ENCODE data around the gene HOMER2.
"Not testable (repeated sequence)": the region's sequence is repeated elsewhere in the genome, so short reads cannot be mapped to it uniquely, and the experiment has no call there.

Gene HOMER2

DNA sequence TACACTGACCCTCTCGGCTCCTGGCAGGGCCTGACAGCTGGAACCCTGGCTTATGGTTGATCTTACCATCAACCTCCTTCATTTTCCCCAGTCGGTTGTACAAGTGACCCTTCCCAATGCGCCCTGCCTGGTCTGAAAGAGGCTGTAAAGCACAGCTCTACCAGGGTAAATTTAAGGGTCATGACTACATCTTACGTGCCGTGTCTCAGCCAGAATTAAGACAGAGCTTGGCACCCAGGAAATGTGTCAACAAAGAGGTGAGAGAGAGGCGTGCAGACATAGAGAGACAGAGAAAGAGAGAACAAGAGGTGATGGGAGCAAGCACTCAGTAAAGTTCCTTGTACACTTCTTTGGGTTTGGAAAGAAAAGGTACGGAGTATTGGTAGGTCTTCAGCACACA, 28.8 kb downstream of the HOMER2 start:
- DNase-seq = no peak

DNA sequence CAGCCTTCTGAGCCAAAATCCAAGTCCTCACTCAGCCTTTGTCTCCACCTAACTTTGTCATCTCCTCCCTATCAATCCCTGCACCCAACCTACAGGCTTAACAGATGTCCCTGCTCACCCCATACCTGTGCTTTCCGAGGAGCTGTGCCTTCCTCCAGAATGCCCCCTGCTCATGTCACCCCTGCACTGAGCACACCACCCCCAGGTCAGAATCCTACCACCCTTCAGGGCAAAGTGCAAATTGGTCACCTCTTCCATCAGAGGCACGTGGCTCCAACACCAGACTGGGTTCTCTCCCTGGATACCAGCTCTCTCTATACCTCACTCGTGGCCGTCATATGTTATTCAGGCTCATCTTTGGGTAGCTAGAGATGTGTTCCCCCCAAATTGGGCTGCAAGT, 29.8 kb downstream of the HOMER2 start:
- no peak for DNase-seq

DNA sequence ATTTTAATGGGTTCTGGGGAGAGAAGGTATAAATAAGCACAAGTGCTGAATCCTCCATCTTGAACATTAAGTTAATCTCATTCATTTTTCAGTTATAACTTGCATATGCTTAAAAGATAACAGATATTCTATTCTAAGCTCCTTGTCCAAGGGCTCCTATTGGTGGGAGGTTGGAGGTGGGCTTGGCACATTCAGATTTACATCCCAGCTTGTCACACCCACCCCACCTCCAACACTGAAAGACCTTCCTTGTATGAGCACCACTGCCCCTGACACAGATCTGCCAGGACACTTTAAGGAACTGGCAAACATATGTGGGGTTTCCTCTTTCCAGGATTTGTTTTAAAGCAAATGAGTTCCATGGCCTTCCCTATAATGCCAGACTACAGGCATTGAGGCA, 30.6 kb downstream of the HOMER2 start:
- DNase-seq = no peak

DNA sequence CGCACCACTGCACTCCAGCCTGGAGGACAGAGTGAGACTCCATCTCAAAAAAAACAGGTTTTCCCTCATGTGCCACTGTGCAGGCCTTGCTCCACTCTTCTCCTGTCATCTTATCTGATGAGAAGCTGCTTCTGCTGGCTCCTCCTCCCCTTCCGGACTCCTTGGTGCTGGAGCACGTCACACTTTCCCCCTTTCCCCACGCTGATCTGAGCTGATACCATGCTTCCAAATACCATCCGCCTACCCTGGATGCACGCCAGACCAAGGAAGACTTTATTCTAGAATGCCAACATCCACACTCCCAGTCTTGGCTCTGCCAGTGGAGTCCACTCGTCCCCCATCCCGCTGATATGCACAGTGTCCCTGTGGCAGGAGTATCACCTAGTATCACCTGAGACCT, 31.3 kb downstream of the HOMER2 start:
- no peak for DNase-seq

DNA sequence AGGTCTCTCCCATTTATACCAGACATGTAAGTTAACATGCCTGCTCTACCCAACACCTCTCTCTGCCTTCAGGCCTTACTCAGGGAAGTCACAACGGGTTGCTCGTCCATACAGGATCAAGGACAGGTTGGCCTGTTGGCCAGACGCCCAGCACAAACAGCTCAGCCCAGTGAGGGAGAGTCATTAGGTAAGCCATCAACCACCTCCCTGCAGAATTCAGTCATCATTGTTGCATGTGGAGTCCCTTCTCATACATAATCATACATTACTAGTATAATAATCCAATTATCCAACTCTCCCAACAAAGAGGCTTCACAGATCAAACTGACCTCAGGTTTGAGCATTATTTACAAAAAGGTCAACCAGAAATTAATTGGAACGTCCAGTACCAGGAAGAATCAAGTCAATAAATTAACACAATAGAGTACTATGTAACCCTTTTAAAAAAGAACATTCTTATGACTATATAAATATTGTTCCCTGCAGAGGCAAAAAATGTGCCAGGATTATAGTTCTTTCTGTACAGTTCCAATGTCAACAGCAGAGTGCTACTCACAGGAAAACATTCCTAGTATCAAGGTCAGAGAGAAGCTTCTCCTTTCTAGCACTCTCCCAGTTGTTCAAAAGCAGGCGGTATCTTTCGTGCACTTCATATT, 33.2 kb downstream of the HOMER2 start:
- DNase-seq = no peak

DNA sequence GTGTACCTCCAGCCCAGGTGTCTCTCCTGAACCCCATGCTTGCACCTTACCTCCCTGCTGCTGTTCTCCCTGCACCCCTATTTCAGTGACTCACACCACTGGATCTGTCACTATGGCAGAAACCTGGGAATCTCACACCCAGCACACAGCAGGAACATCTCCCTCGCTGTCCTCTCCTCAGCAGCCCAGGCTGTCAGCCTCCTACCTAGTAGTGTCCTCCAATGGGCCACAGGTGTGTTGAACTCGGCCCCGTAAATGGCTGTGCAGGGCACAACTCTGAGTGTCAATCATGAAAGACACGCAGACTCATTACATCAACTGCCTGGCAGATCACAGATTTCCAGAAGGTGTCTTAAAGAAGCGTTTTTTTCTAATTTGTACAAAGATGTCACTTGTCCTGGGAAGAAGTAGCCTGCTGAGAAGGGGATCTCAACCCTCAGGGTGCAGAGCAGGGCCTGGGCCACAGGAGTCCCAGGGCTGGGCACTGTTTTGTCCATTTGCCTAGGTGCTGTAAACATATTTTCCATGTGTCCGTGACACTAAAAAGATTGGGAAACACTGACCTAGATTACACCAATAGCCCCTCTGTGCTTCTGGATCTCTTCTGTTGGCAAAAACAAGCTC, 33.8 kb downstream of the HOMER2 start:
- DNase-seq = no peak

DNA sequence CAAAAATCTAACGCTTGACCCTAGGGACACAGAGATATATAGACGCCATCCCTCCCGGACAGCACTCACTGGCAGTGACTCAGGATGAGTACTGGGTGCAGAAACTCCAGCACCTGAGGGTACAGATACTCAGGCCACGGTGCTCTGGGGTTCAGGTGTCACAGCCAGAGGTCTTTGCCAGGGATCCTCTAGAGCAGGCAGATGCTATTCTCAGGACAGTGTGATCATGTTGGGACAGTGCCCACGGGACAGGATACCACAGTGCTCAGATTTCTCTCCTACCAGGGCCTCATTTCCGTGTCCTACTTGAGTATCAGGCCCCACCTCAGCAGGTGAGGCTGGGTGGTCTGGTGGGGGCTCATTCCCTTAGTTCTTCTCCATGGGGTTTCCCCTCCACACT, 34.4 kb downstream of the HOMER2 start:
- DNase-seq = no peak

DNA sequence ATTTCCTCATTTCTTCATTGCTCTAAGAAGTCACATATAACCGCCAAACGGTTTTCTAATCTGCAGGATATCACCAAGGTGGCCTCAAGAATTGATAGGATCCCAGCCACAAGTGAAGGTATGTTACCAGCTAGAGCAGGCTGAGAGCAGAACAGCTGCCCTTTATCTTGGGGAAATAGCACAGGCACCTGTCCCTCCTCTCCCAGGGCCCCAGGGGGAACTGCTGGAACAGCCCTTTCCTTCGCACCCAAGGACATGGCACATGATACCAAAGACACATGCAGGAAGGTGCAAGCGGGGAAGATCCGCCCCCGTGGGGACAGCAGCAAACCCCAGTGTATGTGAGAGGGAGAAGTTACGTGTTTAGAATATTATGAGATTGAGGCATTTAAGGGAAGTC, 35.3 kb downstream of the HOMER2 start:
- no peak for DNase-seq

DNA sequence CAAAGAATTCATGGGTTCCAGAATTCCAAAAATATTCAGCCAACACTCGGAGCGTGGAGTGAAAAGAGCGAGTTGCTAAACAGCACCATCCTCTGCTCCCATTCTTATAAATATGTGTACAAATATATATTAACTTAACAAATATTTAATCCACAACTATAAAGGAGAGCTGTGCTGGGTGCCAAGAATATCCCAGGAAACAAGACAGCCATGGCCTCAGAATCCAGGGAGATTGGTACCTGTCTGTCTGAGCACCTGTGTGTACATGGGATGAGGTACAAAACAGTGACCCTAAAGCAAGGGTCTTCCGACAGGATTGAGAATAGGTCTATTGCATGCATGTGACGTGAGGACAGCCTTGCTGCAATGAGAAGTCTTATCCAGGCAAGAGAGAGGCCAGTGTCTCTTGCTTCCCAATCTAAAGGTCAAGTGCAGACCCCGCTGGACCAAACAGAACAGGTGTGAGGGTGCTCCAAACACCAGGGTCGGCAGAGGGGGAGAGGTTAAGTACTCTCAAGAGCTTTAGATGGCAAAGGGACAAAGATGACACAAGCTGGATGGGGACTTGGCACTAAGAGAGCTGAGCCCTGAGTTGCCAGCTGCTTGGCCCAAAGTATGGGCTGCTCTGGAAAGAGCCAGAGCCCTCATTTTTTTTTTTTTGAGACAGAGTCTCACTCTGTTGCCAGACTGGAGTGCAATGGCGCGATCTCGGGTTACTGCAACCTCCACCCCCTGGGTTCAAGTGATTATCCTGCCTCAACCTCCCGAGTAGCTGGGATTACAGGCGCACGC, 36.2 kb downstream of the HOMER2 start:
- DNase-seq = no peak

DNA sequence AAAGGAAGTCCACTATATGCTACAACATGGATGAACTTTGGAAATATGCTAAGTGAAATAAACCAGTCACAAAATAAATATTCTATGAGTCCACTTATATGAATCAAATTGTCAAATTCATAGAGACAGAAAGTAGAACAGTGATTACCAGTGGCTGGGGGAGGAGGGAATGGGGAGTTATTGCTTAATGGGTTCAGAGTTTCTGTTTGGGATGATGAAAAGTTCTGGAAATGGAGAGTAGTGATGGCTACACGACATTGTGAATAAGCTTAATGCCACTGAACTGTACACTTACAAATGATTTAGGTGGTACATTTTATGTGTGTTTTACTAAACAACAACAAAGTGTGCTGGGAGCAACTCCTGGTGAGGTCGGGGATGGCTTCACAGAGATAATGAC, 38.1 kb downstream of the HOMER2 start:
- no peak for DNase-seq

DNA sequence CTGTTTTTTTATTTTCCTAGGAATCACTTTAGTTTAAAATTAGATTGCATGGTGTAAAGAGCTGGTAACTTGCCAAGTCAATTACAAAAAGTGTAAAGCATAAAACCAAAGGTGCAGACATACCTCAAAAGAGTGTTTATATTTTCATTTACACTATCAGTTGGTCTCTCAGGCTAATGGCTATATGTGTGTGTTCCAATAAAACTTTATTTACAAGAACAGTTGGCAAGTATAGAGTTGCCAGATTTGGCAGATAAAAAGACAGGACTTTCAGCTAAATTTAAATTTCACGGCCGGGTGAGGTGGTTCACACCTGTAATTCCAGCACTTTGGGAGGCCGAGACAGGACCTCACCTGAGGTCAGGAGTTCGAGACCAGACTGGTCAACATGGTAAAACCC, 41.1 kb downstream of the HOMER2 start:
- no peak for DNase-seq

DNA sequence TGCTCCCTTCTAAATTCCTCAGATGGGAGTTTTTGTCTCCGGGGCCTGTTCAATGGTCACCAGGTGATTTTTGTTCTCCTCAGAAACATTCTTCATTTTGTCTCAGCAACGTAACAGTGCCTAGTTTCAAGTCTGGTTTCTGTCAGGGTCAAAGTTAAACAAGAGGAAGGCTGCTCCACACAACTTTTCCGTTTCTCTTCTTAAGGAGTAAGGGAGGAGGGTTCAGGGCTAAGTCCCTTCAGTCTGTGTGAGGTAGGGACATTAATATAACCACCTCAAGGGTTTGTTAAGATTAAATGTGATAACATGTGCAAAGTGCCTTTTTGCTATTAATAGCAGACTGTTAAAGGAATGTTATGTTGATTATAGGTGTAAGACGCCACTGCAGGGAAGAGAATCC, 41.8 kb downstream of the HOMER2 start:
- DNase-seq = no peak

DNA sequence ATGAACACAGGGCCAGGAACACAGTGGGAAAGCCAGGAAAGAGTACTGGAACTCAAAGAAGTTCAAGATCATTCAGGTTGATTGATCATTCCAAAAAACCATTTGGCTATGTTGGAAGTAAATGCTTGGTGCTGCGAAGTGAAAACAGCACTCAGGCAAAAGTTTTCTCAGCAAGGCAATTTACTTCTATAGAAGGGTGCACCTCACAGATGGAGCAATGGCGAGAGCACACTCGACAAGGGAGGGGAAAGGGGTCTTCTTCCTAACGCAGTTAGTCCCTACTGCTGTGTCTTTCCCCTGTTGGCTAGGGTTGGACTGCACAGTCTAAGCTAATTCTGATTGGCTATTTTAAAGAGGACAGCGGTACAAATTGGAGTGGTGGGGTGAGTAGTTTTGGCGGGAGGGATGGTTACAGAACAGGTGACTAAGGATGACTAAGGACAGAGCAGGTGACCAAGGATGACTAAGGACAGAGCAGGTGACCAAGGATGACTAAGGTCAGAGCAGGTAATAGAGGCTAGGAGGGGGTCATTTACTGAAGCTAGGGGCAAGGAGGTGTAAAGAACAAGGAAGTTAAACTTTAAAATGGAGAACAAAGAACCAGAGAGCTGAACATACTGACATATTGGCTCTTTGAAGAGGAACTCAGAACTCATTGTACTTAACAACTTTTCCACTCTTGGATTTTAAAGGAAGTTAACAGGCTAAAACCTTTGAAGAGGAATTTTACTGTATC, 43.3 kb downstream of the HOMER2 start:
- DNase-seq = no peak

DNA sequence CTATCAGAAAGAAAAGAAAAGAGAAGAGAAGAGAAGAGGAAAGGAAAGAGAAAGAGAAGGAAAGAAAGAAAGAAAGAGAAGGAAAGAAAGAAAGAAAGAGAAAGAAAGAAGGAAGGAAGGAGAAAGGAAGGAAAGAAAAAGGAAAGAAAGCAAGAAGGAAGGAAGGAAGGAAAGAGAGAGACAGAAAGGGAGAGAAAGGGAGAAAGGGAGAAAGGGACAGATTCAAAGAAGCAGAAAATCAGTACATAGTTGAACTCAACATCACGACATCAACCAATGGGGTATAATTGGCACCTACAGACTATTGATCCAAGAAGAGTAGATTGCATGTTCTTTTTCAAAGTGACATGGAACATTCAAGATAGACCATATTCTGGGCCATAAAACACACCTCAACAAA, 45.2 kb downstream of the HOMER2 start:
- no peak for DNase-seq

DNA sequence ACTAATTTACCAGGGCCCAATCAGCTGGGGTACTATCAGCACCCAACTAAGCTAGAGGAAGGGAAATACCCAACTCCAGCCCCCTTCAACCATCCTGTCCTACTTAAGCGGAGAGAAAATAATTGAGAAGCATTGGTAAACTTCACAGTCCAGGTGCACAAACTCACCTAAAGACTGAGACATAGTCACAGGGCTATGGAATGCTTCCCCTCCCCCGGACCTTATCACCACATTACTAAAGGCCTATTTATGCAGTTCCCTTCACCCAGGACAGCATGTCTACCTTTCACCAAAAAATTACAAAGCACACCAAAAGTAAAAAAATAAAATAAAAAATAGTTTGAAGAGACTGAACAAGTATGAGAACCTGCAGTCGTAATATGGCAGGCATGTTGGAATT, 47.9 kb downstream of the HOMER2 start:
- no peak for DNase-seq

DNA sequence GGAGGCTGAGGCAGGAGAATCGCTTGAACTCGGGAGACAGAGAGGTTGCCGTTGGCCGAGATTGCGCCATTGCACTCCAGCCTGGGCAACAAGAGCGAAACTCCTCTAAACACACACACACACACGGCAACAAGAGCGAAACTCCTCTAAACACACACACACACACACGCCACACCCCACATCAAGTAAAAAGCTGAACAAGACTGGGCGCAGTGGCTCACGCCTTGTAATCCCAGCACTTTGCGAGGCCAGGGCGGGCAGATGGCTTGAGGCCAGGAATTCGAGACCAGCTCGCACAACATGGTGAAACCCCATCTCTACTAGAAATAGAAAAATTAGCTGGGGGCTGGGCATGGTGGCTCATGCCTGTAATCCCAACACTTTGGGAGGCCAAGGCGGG, 49.0 kb downstream of the HOMER2 start:
- DNase-seq = no peak

DNA sequence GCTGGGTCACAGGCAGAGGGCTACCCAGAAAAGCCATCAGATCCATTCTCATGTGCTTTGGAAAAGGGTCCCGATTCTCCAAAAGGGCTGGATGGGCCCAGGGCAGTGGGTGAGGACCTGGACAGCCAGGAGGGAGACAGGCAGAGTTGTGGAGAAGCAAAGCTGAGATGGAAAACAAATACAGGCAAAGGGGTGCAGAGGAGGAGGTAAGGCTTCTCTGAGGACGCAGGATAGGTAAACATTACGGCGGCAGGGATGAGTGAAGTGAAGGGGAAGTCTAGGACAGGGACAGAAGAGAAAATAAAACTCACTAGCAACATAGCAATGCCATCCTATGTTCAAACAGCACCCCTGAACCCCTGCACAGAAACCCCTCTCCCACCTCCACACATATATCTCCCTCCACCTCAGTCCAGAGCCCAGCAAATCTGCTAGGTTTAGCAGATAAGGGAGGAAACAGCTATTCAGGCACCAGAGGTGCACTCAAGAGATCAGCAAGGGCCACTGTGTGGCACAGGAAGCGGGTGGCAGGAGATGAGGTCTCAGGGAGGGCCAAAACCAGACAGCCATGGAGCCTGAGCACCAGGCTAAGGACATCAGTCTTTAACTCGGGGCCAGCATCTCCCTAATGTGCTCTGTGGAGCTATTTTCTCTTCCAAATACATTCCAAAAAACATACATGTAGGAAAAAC, 51.3 kb downstream of the HOMER2 start:
- DNase-seq = no peak

DNA sequence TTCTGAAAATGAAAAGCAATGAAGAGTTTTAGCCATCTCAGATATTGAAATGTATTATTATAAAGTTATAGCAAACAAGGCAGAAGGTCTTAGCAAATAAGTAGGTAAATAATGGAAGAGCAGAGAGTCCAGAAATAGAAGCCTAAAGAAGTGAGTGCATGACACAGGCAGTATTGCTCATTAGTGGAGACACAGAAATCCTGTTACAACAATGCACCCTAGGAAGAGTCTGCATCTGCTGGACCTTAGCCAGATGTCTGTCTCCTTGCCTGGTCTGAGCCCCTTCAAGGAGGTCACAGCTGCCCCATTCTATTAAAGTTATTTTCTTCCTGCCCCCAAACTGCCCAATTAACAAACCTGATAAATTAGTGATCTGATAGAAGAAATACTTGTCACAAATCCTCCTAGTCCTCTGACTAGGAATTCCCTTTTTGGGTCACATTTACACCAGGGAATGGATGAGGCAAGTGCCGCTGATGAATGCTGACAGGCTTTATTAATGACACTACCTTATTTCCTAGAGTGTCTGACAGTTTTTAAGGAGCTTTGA, 51.9 kb downstream of the HOMER2 start:
- no peak for DNase-seq

DNA sequence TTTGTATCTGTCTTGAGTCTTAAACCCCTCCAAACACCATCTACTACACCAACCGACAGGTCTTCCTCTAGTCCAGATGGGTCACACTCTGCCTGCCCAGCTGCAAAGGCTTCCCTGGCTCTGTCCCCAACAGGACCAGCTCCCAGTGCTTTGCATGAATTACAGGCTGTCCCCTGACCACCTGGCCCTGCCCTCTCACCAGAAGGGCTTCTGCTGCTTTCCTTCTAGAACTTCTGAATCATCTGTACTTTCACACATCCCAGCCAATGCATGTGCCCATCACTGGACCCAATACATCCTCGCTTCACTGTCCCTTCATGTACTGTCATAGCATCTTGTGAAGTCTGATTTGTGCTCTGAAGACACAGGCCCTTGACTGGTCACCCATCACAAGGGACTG, 53.6 kb downstream of the HOMER2 start:
- DNase-seq = no peak

DNA sequence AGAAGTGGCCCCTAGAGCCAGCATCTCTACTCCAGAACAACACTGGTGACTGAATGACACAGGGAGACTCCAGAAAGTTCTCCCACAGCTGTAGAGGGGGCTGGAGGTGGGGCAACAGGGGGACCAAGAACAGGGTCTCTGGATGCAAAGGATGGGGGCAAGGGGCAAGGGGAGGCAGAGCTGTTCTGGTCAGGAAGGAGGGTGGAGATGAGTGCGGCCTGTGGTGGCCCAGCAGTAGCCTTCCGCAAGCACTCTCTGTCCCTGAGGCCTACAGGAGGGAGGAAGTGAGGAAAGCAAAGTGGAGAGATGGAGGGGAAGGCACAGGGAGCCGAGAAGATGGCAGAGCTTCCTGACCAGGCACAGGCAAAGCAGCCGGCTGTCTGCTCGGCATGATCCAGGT, 56.5 kb downstream of the HOMER2 start:
- no peak for DNase-seq

DNA sequence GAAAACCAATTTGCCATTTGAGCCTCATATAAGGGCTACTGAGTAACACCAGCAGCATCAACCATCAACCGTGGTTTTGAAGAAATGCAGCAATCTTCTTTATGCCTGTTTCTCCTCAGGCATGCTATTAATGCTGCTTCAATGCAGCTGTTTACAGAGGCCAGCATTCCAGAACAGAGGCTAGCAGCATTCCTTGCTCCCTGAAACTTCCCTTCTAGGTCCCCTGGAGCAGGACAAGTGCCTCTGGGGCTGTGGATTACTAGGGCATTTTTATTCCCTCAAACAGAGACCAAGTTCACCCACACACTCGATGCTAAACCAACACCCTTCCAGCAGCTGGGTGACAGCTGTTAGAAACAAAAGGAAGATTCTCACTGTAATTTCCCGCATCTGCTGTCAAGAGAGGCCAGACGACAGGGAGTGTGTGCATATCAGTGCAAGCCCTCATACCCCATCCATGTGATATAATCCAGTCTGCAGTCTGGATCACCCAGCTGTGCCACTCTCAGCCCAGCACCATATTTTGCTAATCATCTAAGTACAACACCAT, 57.5 kb downstream of the HOMER2 start:
- no peak for DNase-seq

DNA sequence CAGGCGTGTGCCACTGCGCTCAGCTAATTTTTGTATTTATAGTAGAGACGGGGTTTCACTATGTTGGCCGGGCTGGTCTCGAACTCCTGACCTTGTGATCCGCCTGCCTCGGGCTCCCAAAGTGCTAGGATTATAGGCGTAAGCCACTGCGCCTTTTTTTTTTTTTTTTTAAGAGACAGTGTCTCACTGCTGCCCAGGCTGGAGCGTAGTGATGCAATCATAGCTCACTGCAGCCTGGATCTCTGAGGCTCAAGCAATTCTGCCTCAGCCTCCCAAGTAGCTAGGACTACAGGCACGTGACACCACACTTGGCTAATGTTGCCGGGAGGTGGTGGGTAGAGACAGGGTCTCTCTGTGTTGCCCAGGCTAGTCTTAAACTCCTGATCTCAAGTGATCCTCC, 59.0 kb downstream of the HOMER2 start:
- DNase-seq = not testable (repeated sequence)

All from activated T-cell treated with anti-CD3 and anti-CD28 coated beads for 4 hours (primary cell).